Activated CD8-positive, alpha-beta T cell treated with anti-CD3 and anti-CD28 coated beads for 36 hours (primary cell): ENCODE data around the gene CDC14A. TPM values are rescaled to one million over a fixed set of nuclear protein-coding genes. Genes with fewer than 3 reads are reported as not detected.

ENCODE experiments used
- ATAC-seq: fragments of 200-7000 bp; cut with Tn5 transposase; one replicate; pipeline ENCODE4 v1.10.0; 2021; ENCODE audit warnings: mild to moderate bottlenecking, moderate library complexity
- CTCF ChIA-PET: fragments of 350-600 bp; sonication (Branson Sonifier 250); formaldehyde crosslinking; loops from one replicate; lab custom pipeline; 2021; ENCODE audit warnings: antibody characterized with exemption; lab: Charles Lee
- POLR2A ChIA-PET: fragments of 350-600 bp; sonication (Branson Sonifier 250); formaldehyde crosslinking; loops from one replicate; lab custom pipeline; 2021; ENCODE audit warnings: antibody characterized with exemption; lab: Charles Lee
- DNase-seq: peaks from one replicate; pipeline ENCODE4 v3.0.0-alpha.2; 2020
- H3K27ac Mint-ChIP-seq: one replicate; pipeline ENCODE4 v1.8.0; 2021; ENCODE audit warnings: mild to moderate bottlenecking, mixed read lengths
- H3K27me3 Mint-ChIP-seq: one replicate; pipeline ENCODE4 v1.8.0; 2021; ENCODE audit warnings: mixed read lengths
- H3K36me3 Mint-ChIP-seq: one replicate; pipeline ENCODE4 v1.8.0; 2021; ENCODE audit warnings: low read depth, mixed read lengths
- H3K4me1 Mint-ChIP-seq: one replicate; pipeline ENCODE4 v1.8.0; 2021; ENCODE audit warnings: low read depth, mixed read lengths
- H3K4me3 Mint-ChIP-seq: one replicate; pipeline ENCODE4 v1.8.0; 2021; ENCODE audit warnings: mild to moderate bottlenecking, moderate library complexity, mixed read lengths
- H3K9me3 Mint-ChIP-seq: one replicate; pipeline ENCODE4 v1.8.0; 2021; ENCODE audit warnings: mixed read lengths
- CTCF ChIP-seq: fragments of 200-600 bp; IDR thresholded peaks from one replicate; pipeline ENCODE4 v1.8.0; 2022; ENCODE audit warnings: antibody characterized with exemption, mild to moderate bottlenecking
- intact Hi-C: fragments of 100-400 bp; cut with micrococcal nuclease; formaldehyde crosslinking; loops from one replicate; pipeline ENCODE4 v1.10.0; 2022
- total RNA-seq, 2 experiments: library from RNA; stranded (reverse); gene quantifications; one replicate each; pipeline ENCODE4 v1.2.3, GENCODE V29; 2021

Gene CDC14A
- total RNA-seq, 2 experiments from 2014 or later: 14.3 to 17.2 TPM

- H3K36me3 Mint-ChIP-seq: peaks cover 22% of the 10 kb centered on the region
- TF ChIP-seq CTCF: no peak
- peaks cover 1% of the 10 kb centered on the region for H3K4me1 Mint-ChIP-seq
- ChIA-PET POLR2A (no interaction called here), CTCF (interaction anchor here (1.4 to 1.9 kb wide), 2 partner anchors 16 to 22 kb away, joined by 6 to 10 read pairs; no protein-coding TSS in a partner anchor)
- no peak overlapping the region for H3K27ac Mint-ChIP-seq
- H3K27me3 Mint-ChIP-seq: no peaks in the 10 kb centered on the region
- no peak for ATAC-seq
- H3K9me3 Mint-ChIP-seq: no peaks in the 10 kb centered on the region
- no peak overlapping the region for H3K4me3 Mint-ChIP-seq
- DNase-seq: no peak
- intact Hi-C loops: no loop called here
Observed at GRCh38 chr1:100485855-100486258, 133.6 kb downstream of the CDC14A start.

GRCh38 chr1:100494393-100495084, 142.2 kb downstream of the CDC14A start:
- Mint-ChIP-seq H3K9me3 (no peaks in the 10 kb centered on the region), H3K27me3 (no peaks in the 10 kb centered on the region), H3K4me3 (no peak overlapping the region), H3K27ac (no peak overlapping the region), H3K4me1 (peaks cover 1% of the 10 kb centered on the region), H3K36me3 (peaks cover 29% of the 10 kb centered on the region)
- CTCF ChIA-PET: interaction anchor here (1.0 to 1.5 kb wide), 2 partner anchors 10 to 140 kb away, joined by 3 to 5 read pairs; no protein-coding TSS in a partner anchor
- ATAC-seq: no peak
- intact Hi-C loops: no loop called here
- no peak for TF ChIP-seq CTCF
- POLR2A ChIA-PET: no interaction called here
- DNase-seq: no peak

- H3K4me1 Mint-ChIP-seq: no peaks in the 10 kb centered on the region
- H3K27ac Mint-ChIP-seq: no peak overlapping the region
- peaks cover 32% of the 10 kb centered on the region for H3K36me3 Mint-ChIP-seq
- TF ChIP-seq CTCF: no peak
- DNase-seq: no peak
- CTCF ChIA-PET: interaction anchor here (0.9 to 2.6 kb wide), 4 partner anchors 15 to 372 kb away, joined by 3 to 6 read pairs (median 3); no protein-coding TSS in a partner anchor
- no peaks in the 10 kb centered on the region for H3K9me3 Mint-ChIP-seq
- no peak for ATAC-seq
- intact Hi-C loops: no loop called here
- no peak overlapping the region for H3K4me3 Mint-ChIP-seq
- H3K27me3 Mint-ChIP-seq: no peaks in the 10 kb centered on the region
- POLR2A ChIA-PET: no interaction called here
Observed at GRCh38 chr1:100496896-100497295, 144.6 kb downstream of the CDC14A start.

GRCh38 chr1:100497796-100498195, 145.5 kb downstream of the CDC14A start:
- Mint-ChIP-seq H3K36me3 (peaks cover 35% of the 10 kb centered on the region), H3K4me3 (no peak overlapping the region), H3K4me1 (no peaks in the 10 kb centered on the region), H3K27ac (no peak overlapping the region), H3K27me3 (no peaks in the 10 kb centered on the region), H3K9me3 (no peaks in the 10 kb centered on the region)
- CTCF ChIA-PET: interaction anchor here (2.6 kb wide), 1 partner anchor 371 kb away, joined by 6 read pairs; no protein-coding TSS in a partner anchor
- TF ChIP-seq CTCF: no peak
- no peak for ATAC-seq
- DNase-seq: no peak
- POLR2A ChIA-PET: no interaction called here
- intact Hi-C loops: no loop called here

- H3K9me3 Mint-ChIP-seq: no peaks in the 10 kb centered on the region
Observed at GRCh38 chr1:100499194-100499811, 147.0 kb downstream of the CDC14A start.

More at GRCh38 chr1:100499194-100499811, 147.0 kb downstream of the CDC14A start:
- no peak overlapping the region for H3K27ac Mint-ChIP-seq
- peaks cover 33% of the 10 kb centered on the region for H3K36me3 Mint-ChIP-seq
- TF ChIP-seq CTCF: no peak
- H3K4me1 Mint-ChIP-seq: no peaks in the 10 kb centered on the region
- DNase-seq: no peak
- ChIA-PET POLR2A (no interaction called here), CTCF (interaction anchor here (1.7 kb wide), 1 partner anchor 35 kb away, joined by 7 read pairs; no protein-coding TSS in a partner anchor)
- ATAC-seq: no peak
- no peaks in the 10 kb centered on the region for H3K27me3 Mint-ChIP-seq
- intact Hi-C loops: no loop called here
- H3K4me3 Mint-ChIP-seq: no peak overlapping the region
